GM12874 (cell line): ENCODE measurements around the gene CNTNAP5.

Source experiments
- TF ChIP-seq, protein P1 (sequence below): IDR thresholded peaks from 2 replicates; pipeline ENCODE4 v1.5.1; 2011; ENCODE audit warnings: low read depth, mild to moderate bottlenecking, control low read depth, low read length, moderate library complexity; ENCODE audit not compliant: insufficient read depth

Gene CNTNAP5

DNA sequence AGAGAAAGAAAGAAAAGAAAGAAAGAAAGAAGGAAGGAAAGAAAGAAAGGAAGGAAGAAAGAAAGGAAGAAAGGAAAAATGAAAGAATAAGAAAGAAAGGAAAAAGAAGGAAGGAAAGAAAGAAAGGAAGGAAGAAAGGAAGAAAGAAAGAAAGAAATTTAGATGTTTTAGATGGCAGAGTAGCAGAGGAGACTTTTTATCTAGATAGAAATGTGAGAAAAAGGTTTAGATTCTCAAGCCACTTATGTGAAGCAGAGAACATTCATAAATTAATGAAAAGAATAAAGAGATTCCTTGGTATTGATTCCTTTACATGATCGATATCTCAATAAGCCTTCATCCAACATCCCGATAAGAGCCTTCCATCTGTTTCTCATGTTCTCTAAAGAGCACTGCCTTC, 513.5 kb downstream of the CNTNAP5 start:
- TF ChIP-seq, protein P1, sequence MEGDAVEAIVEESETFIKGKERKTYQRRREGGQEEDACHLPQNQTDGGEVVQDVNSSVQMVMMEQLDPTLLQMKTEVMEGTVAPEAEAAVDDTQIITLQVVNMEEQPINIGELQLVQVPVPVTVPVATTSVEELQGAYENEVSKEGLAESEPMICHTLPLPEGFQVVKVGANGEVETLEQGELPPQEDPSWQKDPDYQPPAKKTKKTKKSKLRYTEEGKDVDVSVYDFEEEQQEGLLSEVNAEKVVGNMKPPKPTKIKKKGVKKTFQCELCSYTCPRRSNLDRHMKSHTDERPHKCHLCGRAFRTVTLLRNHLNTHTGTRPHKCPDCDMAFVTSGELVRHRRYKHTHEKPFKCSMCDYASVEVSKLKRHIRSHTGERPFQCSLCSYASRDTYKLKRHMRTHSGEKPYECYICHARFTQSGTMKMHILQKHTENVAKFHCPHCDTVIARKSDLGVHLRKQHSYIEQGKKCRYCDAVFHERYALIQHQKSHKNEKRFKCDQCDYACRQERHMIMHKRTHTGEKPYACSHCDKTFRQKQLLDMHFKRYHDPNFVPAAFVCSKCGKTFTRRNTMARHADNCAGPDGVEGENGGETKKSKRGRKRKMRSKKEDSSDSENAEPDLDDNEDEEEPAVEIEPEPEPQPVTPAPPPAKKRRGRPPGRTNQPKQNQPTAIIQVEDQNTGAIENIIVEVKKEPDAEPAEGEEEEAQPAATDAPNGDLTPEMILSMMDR, result no peak

GRCh38 chr2:124540805-124541204, 515.7 kb downstream of the CNTNAP5 start:
- TF ChIP-seq, protein P1, result no peak

DNA sequence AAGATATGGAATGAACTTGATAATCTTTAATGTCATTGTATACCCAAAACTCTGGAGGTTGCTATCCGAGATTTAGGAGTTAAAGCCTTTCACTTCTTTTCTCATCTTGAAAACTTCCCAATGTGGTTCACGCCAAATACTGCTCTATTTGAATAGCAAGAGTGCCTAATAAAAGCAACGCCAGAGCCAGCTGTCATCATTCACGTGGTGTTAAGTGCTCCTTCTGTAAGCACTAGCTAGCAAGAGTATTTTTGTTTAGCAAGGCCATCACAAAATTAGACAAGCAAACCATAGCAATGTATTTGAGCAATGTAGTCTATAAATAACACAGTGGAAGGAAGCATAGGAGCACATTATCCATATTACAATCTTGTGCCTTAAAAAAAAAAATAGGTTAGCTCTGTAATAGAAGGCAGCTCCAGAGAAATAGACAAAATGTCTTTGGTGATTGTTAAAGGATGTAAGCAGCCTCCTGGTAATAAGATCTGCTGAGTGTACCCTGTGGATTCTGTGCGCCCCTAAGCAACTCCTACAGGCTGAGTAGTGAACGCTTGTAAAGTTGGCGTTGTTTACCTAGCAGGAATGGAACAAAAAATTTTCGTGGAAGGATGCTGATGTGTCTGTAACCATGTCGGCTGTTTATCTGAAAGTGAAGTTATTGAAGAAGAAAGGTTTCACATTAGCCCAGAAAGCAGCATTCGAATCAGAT, 518.0 kb downstream of the CNTNAP5 start:
- TF ChIP-seq, protein P1, result no peak

GRCh38 chr2:124547700-124548099, 522.6 kb downstream of the CNTNAP5 start:
- TF ChIP-seq, protein P1, result no peak

- TF ChIP-seq, protein P1, result no peak
Observed at GRCh38 chr2:124558277-124558905, 533.3 kb downstream of the CNTNAP5 start.

DNA sequence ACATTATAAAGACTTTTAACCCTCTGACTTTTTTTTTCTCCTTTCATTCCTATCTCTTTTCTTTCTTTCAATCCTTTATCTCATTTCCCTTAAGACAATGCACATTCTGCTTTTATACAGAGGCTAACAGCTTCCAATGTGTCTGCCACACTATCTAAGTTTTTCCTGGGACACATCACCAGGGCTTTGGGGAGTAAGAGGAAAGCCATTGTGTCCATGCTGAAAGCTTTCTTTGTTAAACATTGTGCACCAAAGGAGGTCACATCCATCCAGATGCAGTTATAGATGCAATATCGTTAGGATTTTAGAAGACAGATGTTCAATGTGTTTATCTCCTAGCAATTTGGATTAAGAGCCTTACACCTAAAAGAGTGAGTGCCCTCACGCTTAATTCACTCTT, 534.1 kb downstream of the CNTNAP5 start:
- TF ChIP-seq, protein P1, result no peak

- TF ChIP-seq, protein P1, result no peak
Observed at GRCh38 chr2:124560592-124561112, 535.6 kb downstream of the CNTNAP5 start.
